Stimulated activated CD4-positive, alpha-beta T cell treated with anti-CD3 and anti-CD28 coated beads, Interleukin-12 subunit alpha, Interleukin-12 subunit beta, amount 100 ng/mL, for 24 hours (primary cell): ENCODE results near the gene SH3BP4.

ENCODE experiments used
- DNase-seq, 2 experiments: peaks; one replicate each; pipeline ENCODE4 v3.0.0-alpha.2; 2020; ENCODE audit warnings: low read depth in 2 of 2

Gene SH3BP4

DNA sequence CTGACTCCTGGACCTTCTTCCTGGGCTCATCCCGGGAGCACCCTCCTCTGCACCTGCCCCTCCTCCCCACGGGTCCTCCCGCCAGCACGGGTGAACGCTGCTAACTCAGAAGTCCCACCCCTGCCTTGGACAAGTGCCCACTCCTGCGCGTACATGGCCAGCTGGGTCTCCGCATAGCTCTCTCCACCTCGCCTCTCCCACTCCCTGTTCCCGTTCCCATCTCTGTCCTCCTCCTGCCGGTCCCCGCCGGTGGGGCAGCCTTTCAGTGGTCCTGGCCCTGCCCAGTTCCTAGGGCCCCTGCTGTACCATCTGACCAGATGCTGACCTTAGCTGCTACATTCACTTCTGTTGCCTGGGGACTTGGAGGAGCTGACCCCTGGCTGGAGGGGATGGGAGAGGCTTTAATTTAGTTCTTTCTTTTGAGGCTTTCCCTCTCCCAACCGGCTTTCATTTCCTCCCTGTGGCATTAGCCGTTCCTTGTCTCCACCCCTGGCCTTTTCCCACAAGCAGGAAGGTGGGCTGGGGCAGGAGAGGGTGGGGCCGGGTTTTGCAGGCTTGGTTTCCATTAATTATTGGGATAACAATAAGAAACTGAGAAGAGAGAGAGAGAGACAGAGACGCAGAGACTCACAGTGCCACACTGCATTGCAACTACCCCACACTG is 136.1 kb downstream of the SH3BP4 start:
- no peak for DNase-seq

DNA sequence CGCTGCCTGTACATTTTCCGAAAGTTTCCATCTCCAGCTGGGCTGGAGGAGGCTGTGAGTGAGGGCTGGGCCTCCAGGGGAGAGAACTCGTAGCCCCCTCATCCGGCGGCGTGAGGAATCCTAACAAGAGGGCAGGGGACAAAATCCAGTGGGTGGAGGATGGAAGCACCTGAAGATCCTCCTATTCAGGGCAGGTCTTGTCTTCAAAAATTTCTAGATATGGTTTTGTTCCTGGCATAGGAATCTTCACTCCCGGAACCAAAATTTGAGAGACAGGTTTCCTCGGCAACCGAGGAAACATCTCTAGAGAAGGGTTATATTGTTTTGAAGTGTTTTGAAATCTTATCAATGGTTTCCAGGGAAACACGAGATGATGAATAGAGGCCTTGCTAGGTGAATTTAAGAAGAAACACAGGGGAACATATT is 136.7 kb downstream of the SH3BP4 start:
- no peak for DNase-seq

DNA sequence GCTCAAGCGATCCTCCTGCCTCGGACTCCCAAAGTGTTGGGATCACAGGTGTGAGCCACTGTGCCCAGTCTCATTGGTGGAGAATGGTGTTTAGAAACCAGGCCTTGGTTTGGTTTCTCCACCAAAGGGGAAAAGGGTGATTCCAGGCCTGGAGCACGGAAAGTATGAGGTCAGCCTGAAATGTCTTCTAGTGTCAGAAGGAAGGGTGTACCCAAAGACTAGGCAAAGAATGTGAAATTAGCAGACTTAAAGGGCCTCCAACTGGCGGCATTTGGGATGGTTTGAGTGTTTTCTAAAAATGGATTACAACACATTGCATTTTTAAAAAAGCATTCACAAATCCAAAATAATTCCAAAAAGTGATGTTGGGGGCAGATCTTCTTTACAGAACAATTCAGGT is 139.6 kb downstream of the SH3BP4 start:
- no peak for DNase-seq

DNA sequence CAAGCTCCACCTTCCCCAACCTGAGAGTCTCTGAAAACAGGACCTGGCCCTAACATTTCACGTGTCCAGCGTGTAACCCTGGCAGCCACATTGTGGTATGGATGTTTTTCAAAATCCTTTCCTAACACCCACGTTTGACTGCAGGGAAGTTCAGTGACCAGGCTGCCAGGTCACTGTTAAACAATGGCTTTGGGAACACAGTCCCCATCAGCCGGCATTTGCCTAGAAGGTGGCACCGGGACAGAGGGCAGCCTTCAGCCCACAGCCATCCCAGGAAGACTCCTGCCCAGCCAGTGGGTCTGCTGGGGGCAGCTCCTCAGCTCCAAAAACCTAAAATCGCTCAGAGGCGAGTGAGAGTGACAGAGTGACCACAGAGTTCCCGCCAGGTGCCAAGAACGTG is 140.2 kb downstream of the SH3BP4 start:
- no peak for DNase-seq

DNA sequence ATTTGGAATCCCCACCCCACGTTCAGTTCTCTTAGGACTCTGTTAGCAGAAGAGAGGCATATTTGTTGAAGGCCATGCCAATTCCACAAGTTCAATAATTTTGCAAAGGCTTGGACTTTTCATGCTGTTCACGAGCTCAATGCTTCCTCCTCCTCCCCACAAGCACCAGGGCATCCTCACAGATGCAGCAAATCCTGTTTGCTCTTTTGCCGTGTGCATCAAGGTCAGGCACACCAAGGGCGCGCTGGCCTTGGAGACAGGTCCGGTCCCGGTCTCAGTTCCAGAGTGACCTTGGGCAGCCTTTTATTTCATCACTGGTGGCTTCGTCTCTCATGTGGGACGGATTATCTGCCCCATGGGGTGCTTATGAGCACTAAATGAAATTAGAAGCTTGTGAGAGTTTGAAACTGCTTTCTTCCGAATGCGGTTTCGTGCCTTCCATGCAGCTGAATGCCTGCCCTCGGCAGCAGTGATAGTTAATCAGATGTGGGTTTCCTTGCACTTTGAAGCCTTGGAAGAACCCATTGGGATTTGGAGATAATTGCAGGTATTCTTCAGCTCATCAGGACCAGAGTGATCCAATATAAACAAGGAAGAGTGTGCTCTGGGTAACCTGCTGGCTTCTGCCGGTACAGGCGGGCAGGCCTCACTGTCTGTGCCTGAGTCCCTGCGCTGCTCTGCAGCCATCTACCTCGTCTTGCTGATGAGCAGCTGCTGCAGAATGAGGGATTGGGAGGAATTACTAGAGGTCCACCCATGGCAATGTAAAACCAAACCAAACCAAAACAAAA is 140.8 kb downstream of the SH3BP4 start:
- no peak for DNase-seq

DNA sequence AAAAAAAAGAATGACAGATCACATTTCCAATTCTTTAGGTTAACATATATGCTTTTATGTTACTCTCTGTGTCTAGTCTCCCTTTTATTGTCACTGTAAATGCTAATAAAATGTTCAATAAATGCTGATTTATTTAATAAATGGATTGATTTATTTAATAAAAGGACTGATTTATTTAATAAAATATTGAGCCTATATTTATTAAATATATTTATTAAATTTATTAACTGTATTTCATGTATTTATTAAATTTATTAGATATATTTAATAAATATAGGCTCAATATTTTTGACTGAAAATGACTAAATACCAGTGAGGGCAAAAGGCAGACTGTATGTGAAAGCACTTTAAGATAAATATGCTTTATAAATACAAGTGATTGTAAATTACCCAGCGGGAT is 142.6 kb downstream of the SH3BP4 start:
- no peak for DNase-seq

DNA sequence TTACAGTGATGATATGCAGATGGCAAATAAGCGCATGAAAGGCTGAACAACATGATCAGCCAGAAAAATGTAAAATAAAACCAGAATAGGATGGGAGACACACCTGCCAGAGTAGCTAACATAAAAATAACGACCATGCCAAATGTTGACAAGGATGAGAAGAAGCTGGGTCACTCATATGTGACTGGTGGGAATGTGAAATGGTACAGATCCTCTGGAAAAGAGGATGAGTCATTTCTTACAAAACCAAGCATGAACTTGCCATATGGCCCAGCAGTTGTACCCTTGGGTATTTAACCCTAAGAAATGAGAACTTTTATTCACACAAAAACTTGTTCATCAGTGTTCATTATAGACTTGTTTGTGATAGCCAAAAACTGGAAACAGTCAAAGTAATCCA is 143.8 kb downstream of the SH3BP4 start:
- no peak for DNase-seq

DNA sequence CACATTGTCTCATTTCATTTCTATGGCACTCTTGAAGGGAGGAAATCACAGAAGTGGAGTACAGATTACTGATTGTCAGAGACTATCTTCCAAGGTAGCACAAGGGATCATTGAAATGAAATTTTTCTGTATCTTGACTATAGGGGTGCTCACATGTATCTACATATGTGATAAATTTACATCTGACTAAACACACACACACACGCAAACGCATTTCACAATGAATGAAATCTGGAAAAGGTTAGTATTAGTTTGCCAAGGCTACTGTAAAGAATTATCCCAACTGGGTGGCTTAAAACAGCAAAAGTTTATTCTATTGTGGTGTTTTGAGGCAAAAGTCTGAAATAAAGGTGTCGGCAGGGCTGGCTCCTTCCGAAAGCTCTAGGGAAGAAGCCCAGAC is 144.6 kb downstream of the SH3BP4 start:
- DNase-seq = no peak

DNA sequence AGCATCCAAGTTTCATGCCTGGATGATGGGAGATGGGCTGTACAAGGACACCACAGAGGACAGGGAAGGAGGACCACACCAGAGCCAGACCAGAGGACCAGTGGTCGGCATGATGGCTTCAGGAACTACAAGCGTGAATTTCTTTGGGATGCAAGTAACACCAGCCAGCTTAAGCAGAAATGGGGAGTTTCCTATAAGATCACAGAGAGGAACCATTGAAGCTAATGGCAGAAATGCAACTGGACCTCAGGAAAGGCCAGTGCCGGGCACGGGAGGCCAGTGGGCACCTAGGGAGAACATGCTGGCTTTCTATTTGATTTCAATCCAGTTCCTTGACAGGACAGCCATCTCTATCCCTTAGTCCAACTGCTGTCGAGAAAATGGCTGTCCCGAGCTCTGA is 145.4 kb downstream of the SH3BP4 start:
- no peak for DNase-seq

DNA sequence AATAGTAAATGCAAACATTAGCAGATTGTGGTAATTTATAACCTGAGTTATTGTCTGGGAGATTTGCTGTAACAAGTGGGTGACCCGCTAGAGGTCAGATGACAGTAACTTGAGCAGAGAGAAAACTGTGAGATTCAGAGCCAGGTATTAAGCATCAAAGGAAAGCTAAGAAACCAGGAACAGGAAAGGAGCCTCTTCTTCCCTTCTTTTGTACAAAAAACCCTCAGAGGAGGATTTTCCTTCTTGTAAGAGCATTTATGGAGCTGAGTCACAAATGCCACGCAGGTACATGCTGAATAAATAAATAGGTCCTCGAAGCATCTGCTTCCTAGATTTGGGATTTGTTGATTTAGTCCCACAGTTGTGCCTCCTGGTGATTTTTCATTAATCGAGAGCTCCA is 146.5 kb downstream of the SH3BP4 start:
- no peak for DNase-seq

DNA sequence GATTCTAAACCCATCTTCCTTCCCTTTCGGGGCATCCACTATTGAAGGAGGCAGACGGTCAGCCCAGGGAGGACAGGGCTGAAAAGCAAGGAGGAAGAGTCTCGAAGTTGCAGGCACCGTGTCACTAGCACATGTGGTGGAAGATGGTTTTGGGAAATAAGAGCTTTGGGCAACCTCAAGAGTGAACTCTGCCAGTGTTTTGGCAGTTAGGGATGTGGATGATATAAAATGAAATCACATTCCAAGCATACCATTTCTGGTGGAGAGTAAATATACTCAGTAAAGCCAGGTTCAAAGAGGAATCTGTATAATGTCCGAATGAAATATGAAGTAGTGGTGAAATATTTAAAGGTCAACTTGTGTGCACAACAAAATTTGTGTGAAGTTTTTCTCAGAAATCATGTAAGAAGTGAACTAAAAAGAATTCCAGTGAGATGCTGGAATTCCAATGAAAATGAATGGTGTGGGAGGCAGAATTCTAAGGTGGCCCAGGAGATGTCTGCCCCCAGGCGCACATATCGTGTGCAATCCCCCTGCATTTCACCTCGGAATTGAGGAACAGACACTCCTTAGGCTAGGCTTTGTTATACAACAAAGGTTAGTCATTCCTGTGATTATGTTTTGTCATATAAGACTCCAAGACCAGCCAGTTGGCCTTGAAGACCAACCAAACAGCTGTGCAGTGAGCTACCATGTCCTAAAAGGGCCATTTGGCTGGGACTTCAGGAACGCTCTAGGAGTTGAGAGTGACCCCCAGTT is 147.1 kb downstream of the SH3BP4 start:
- DNase-seq = no peak

DNA sequence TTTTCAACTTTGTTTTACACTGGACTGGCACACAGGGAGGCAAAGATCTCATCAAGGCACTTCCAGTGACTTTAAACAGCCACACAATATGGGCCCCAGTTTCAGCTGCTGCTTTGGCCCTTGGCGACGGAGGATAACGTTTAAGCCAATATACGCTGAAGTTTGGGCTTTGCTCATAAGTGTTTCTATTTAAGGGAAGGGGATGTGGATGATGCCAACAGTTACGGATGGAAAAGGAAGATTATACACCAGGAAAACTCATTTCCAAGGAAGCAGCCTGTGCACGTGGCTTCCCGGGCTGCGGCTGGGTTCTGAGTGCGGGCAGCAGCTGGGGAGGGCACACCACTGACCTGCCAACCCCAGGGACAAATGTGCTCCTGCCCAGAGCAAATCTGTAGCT is 151.1 kb downstream of the SH3BP4 start:
- DNase-seq = no peak
